Measurements from ENCODE around the gene CCDC197. TPM values are rescaled to one million over a fixed set of nuclear protein-coding genes. Genes with fewer than 3 reads are reported as not detected.

The CCDC197 gene
- total RNA-seq, 1 donor from 2014 or later, result not detected

- intact Hi-C loops (cut with micrococcal nuclease), result no loop called here
- Mint-ChIP-seq H3K9me3 (peaks cover 12% of the 10 kb centered on the region), H3K4me3 (no peak overlapping the region), H3K27ac (peak overlapping the region; percentile 100), H3K4me1 (peaks cover 78% of the 10 kb centered on the region), H3K27me3 (no peaks in the 10 kb centered on the region), H3K36me3 (ENCODE audit: low read depth) (peaks cover 37% of the 10 kb centered on the region)
- no peak for DNase-seq
These were observed 31.1 kb upstream of the CCDC197 start for GRCh38 chr14:93965946-93966474.

- DNase-seq, result no peak
- Mint-ChIP-seq H3K36me3 (ENCODE audit: low read depth) (peaks cover 30% of the 10 kb centered on the region), H3K4me1 (peaks cover 78% of the 10 kb centered on the region), H3K27me3 (no peaks in the 10 kb centered on the region), H3K9me3 (peaks cover 12% of the 10 kb centered on the region), H3K4me3 (no peak overlapping the region), H3K27ac (peak overlapping the region; percentile 100)
- intact Hi-C loops (cut with micrococcal nuclease), result no loop called here
These were observed 29.4 kb upstream of the CCDC197 start for GRCh38 chr14:93967637-93968250.

GRCh38 chr14:93969082-93969828 lies 27.8 kb upstream of the CCDC197 start:
- Mint-ChIP-seq H3K27me3 (no peaks in the 10 kb centered on the region), H3K4me1 (peaks cover 75% of the 10 kb centered on the region), H3K9me3 (peaks cover 12% of the 10 kb centered on the region), H3K27ac (peak overlapping the region; percentile 80), H3K4me3 (peak overlapping the region; percentile 8), H3K36me3 (ENCODE audit: low read depth) (peaks cover 26% of the 10 kb centered on the region)
- intact Hi-C loops (cut with micrococcal nuclease), result no loop called here
- DNase-seq, result no peak

- intact Hi-C loops (cut with micrococcal nuclease), result loop anchor here (10.0 kb wide), 2 partner anchors 424 to 1294 kb away; no protein-coding TSS in a partner anchor
- peaks cover 2% of the 10 kb centered on the region for H3K9me3 Mint-ChIP-seq
- H3K4me3 Mint-ChIP-seq, result peak overlapping the region; percentile 83
- H3K27me3 Mint-ChIP-seq, result no peaks in the 10 kb centered on the region
- DNase-seq, result peak; percentile 85
- H3K4me1 Mint-ChIP-seq, result peaks cover 70% of the 10 kb centered on the region
- H3K36me3 Mint-ChIP-seq (ENCODE audit: low read depth), result peaks cover 15% of the 10 kb centered on the region
- H3K27ac Mint-ChIP-seq, result peak overlapping the region; percentile 98
These were observed 26.5 kb upstream of the CCDC197 start for GRCh38 chr14:93970585-93970964.

- peak; percentile 93 for DNase-seq
- intact Hi-C loops (cut with micrococcal nuclease), result loop anchor here (1.0 to 10.0 kb wide), 5 partner anchors 8 to 1294 kb away; no protein-coding TSS in a partner anchor
- peaks cover 70% of the 10 kb centered on the region for H3K4me1 Mint-ChIP-seq
These were observed 26.0 kb upstream of the CCDC197 start for GRCh38 chr14:93970965-93971634.

GRCh38 chr14:93971635-93972027 lies 25.5 kb upstream of the CCDC197 start:
- Mint-ChIP-seq H3K4me3 (peak overlapping the region; percentile 83), H3K27ac (peak overlapping the region; percentile 98), H3K4me1 (peaks cover 70% of the 10 kb centered on the region), H3K9me3 (no peaks in the 10 kb centered on the region), H3K27me3 (no peaks in the 10 kb centered on the region), H3K36me3 (ENCODE audit: low read depth) (peaks cover 11% of the 10 kb centered on the region)
- intact Hi-C loops (cut with micrococcal nuclease), result loop anchor here (1.0 to 10.0 kb wide), 5 partner anchors 8 to 1293 kb away; no protein-coding TSS in a partner anchor
- DNase-seq, result peak; percentile 69

More at GRCh38 chr14:93970965-93971634, 26.0 kb upstream of the CCDC197 start:
- peak overlapping the region; percentile 83 for H3K4me3 Mint-ChIP-seq
- peak overlapping the region; percentile 98 for H3K27ac Mint-ChIP-seq
- no peaks in the 10 kb centered on the region for H3K9me3 Mint-ChIP-seq
- H3K36me3 Mint-ChIP-seq (ENCODE audit: low read depth), result peaks cover 14% of the 10 kb centered on the region
- H3K27me3 Mint-ChIP-seq, result no peaks in the 10 kb centered on the region

- peak; percentile 69 for DNase-seq
- Mint-ChIP-seq H3K4me3 (peak overlapping the region; percentile 71), H3K36me3 (ENCODE audit: low read depth) (peaks cover 17% of the 10 kb centered on the region), H3K9me3 (no peaks in the 10 kb centered on the region), H3K27ac (peak overlapping the region; percentile 98), H3K27me3 (no peaks in the 10 kb centered on the region), H3K4me1 (peaks cover 77% of the 10 kb centered on the region)
- intact Hi-C loops (cut with micrococcal nuclease), result loop anchor here (10.0 kb wide), 2 partner anchors 422 to 1292 kb away; no protein-coding TSS in a partner anchor
These were observed 24.4 kb upstream of the CCDC197 start for GRCh38 chr14:93972618-93973205.

- intact Hi-C loops (cut with micrococcal nuclease), result loop anchor here (10.0 kb wide), 2 partner anchors 421 to 1291 kb away; no protein-coding TSS in a partner anchor
- Mint-ChIP-seq H3K36me3 (ENCODE audit: low read depth) (peaks cover 23% of the 10 kb centered on the region), H3K4me1 (peaks cover 80% of the 10 kb centered on the region), H3K4me3 (peak overlapping the region; percentile 40), H3K9me3 (no peaks in the 10 kb centered on the region), H3K27me3 (peaks cover 1% of the 10 kb centered on the region), H3K27ac (peak overlapping the region; percentile 98)
- no peak for DNase-seq
These were observed 23.5 kb upstream of the CCDC197 start for GRCh38 chr14:93973607-93974006.

GRCh38 chr14:93974299-93974698 lies 22.8 kb upstream of the CCDC197 start:
- no peak for DNase-seq
- Mint-ChIP-seq H3K27ac (peak overlapping the region; percentile 98), H3K4me1 (peaks cover 81% of the 10 kb centered on the region), H3K9me3 (no peaks in the 10 kb centered on the region), H3K27me3 (peaks cover 1% of the 10 kb centered on the region), H3K4me3 (peak overlapping the region; percentile 40), H3K36me3 (ENCODE audit: low read depth) (peaks cover 21% of the 10 kb centered on the region)
- intact Hi-C loops (cut with micrococcal nuclease), result loop anchor here (10.0 kb wide), 2 partner anchors 421 to 1291 kb away; no protein-coding TSS in a partner anchor

GRCh38 chr14:93974833-93975232 lies 22.3 kb upstream of the CCDC197 start:
- peak overlapping the region; percentile 98 for H3K27ac Mint-ChIP-seq
- peak overlapping the region; percentile 81 for H3K4me3 Mint-ChIP-seq
- intact Hi-C loops (cut with micrococcal nuclease), result loop anchor here (10.0 kb wide), 2 partner anchors 420 to 1290 kb away; no protein-coding TSS in a partner anchor
- no peak for DNase-seq
- H3K4me1 Mint-ChIP-seq, result peaks cover 81% of the 10 kb centered on the region
- H3K27me3 Mint-ChIP-seq, result peaks cover 1% of the 10 kb centered on the region
- H3K9me3 Mint-ChIP-seq, result no peaks in the 10 kb centered on the region
- H3K36me3 Mint-ChIP-seq (ENCODE audit: low read depth), result peaks cover 21% of the 10 kb centered on the region

- H3K27me3 Mint-ChIP-seq, result peaks cover 1% of the 10 kb centered on the region
- peak overlapping the region; percentile 98 for H3K27ac Mint-ChIP-seq
- H3K4me1 Mint-ChIP-seq, result peaks cover 78% of the 10 kb centered on the region
- intact Hi-C loops (cut with micrococcal nuclease), result loop anchor here (1.0 to 10.0 kb wide), 6 partner anchors 13 to 1289 kb away; no protein-coding TSS in a partner anchor
- H3K4me3 Mint-ChIP-seq, result peak overlapping the region; percentile 81
- no peaks in the 10 kb centered on the region for H3K9me3 Mint-ChIP-seq
- DNase-seq, result peak; percentile 86
- H3K36me3 Mint-ChIP-seq (ENCODE audit: low read depth), result peaks cover 25% of the 10 kb centered on the region
These were observed 21.2 kb upstream of the CCDC197 start for GRCh38 chr14:93975791-93976476.

- H3K4me3 Mint-ChIP-seq, result peak within 1 kb of the TSS; percentile 81
- intact Hi-C loops (cut with micrococcal nuclease), result loop anchor here (1.0 to 10.0 kb wide), 6 partner anchors 13 to 1288 kb away; no protein-coding TSS in a partner anchor
- peak; percentile 83 for DNase-seq
- peaks cover 76% of the 10 kb centered on the region for H3K4me1 Mint-ChIP-seq
- no peaks in the 10 kb centered on the region for H3K9me3 Mint-ChIP-seq
- peaks cover 1% of the 10 kb centered on the region for H3K27me3 Mint-ChIP-seq
- peak within 1 kb of the TSS; percentile 98 for H3K27ac Mint-ChIP-seq
- H3K36me3 Mint-ChIP-seq (ENCODE audit: low read depth), result peaks cover 25% of the 10 kb centered on the region
These were observed 20.5 kb upstream of the CCDC197 start, which contains the start of gene ASB2 for GRCh38 chr14:93976477-93977057. TSS of gene ASB2 (minus strand) at chr14:93976570. CDS start at chr14:93964539, 12,031 bp downstream.

Measured in activated CD4-positive, alpha-beta T cell treated with anti-CD3 and anti-CD28 coated beads, Interleukin-2, amount 10 ng/mL, durations not matched to agents 24 days and 14 days (primary cell).